Activated T-cell treated with anti-CD3 and anti-CD28 coated beads, Interleukin-2, amount 50 U/mL, for 4 hours (primary cell): ENCODE results near the gene NKX3-2. TPM values are rescaled to one million over a fixed set of nuclear protein-coding genes. Genes with fewer than 3 reads are reported as not detected.

Experiments
- ATAC-seq, 2 donors: fragments of 200-7000 bp; cut with Tn5 transposase; one replicate each; pipeline ENCODE4 v1.10.0; 2021
- DNase-seq: peaks from one replicate; pipeline ENCODE4 v3.0.0-alpha.2; 2020
- H3K27me3 Mint-ChIP-seq: one replicate; pipeline ENCODE4 v1.8.0; 2021; ENCODE audit warnings: low read depth, mixed read lengths
- H3K36me3 Mint-ChIP-seq: one replicate; pipeline ENCODE4 v1.8.0; 2022; ENCODE audit warnings: mixed read lengths; ENCODE audit not compliant: insufficient read depth
- H3K4me1 Mint-ChIP-seq: one replicate; pipeline ENCODE4 v1.8.0; 2021; ENCODE audit warnings: low read depth, mixed read lengths
- H3K4me3 Mint-ChIP-seq: one replicate; pipeline ENCODE4 v1.8.0; 2021; ENCODE audit warnings: mild to moderate bottlenecking, moderate library complexity, mixed read lengths
- H3K9me3 Mint-ChIP-seq: one replicate; pipeline ENCODE4 v1.8.0; 2021; ENCODE audit warnings: mixed read lengths
- total RNA-seq, 3 donors: library from RNA; stranded (reverse); gene quantifications; one replicate each; pipeline ENCODE4 v1.2.1, GENCODE V29; 2021

NKX3-2 gene
- total RNA-seq, 3 donors from 2014 or later = not detected

GRCh38 chr4:13540446-13541175, 3.7 kb downstream of the NKX3-2 start:
- Mint-ChIP-seq H3K27me3 (peaks cover 84% of the 10 kb centered on the region), H3K4me3 (no peak overlapping the region), H3K4me1 (peaks cover 32% of the 10 kb centered on the region), H3K9me3 (peaks cover 8% of the 10 kb centered on the region), H3K36me3 (no peaks in the 10 kb centered on the region)
- ATAC-seq (no peak), DNase-seq (no peak)

- ATAC-seq (no peak), DNase-seq (no peak)
- Mint-ChIP-seq H3K36me3 (no peaks in the 10 kb centered on the region), H3K9me3 (peaks cover 8% of the 10 kb centered on the region), H3K4me3 (no peak overlapping the region), H3K27me3 (peaks cover 85% of the 10 kb centered on the region), H3K4me1 (peaks cover 26% of the 10 kb centered on the region)
Measured at GRCh38 chr4:13539619-13540445, 4.5 kb downstream of the NKX3-2 start.

- no peak overlapping the region for H3K4me3 Mint-ChIP-seq
- H3K27me3 Mint-ChIP-seq = peaks cover 92% of the 10 kb centered on the region
- H3K4me1 Mint-ChIP-seq = peaks cover 28% of the 10 kb centered on the region
- H3K9me3 Mint-ChIP-seq = peaks cover 8% of the 10 kb centered on the region
- no peak for ATAC-seq
- no peak for DNase-seq
- no peaks in the 10 kb centered on the region for H3K36me3 Mint-ChIP-seq
Measured at GRCh38 chr4:13539047-13539618, 5.2 kb downstream of the NKX3-2 start.

- no peak for ATAC-seq
- Mint-ChIP-seq H3K36me3 (no peaks in the 10 kb centered on the region), H3K9me3 (peaks cover 8% of the 10 kb centered on the region), H3K4me1 (peaks cover 26% of the 10 kb centered on the region), H3K27me3 (peaks cover 96% of the 10 kb centered on the region), H3K4me3 (no peak overlapping the region)
- DNase-seq = no peak
Measured at GRCh38 chr4:13538427-13538973, 5.8 kb downstream of the NKX3-2 start.

DNA sequence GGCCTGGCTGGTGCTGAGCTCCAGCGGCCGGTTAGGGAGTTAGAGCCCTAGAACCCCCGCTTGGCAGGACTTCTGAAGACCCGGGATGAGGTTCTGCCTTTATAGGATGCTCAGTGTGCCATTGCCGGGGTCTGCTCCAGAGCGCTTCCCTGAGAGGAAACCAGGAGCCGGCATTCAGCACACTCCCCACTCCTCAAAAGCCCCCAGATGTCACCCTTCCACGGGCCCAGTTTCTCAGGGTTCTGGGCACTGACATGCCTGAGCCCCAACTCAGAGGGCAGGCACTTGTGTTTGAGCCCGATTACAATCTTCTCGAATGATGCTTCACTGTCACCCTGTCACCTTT, 6.5 kb downstream of the NKX3-2 start:
- no peak for ATAC-seq
- no peak for DNase-seq
- Mint-ChIP-seq H3K27me3 (peaks cover 95% of the 10 kb centered on the region), H3K4me1 (peaks cover 22% of the 10 kb centered on the region), H3K9me3 (peaks cover 8% of the 10 kb centered on the region), H3K4me3 (no peak overlapping the region), H3K36me3 (no peaks in the 10 kb centered on the region)

- Mint-ChIP-seq H3K4me3 (no peak overlapping the region), H3K27me3 (peaks cover 96% of the 10 kb centered on the region), H3K4me1 (peaks cover 21% of the 10 kb centered on the region), H3K9me3 (peaks cover 8% of the 10 kb centered on the region), H3K36me3 (no peaks in the 10 kb centered on the region)
- no peak for DNase-seq
- no peak for ATAC-seq
Measured at GRCh38 chr4:13537011-13537831, 7.1 kb downstream of the NKX3-2 start.

GRCh38 chr4:13536607-13537006, 7.7 kb downstream of the NKX3-2 start:
- H3K36me3 Mint-ChIP-seq = no peaks in the 10 kb centered on the region
- H3K4me3 Mint-ChIP-seq = no peak overlapping the region
- DNase-seq = no peak
- H3K4me1 Mint-ChIP-seq = peaks cover 18% of the 10 kb centered on the region
- H3K9me3 Mint-ChIP-seq = peaks cover 8% of the 10 kb centered on the region
- H3K27me3 Mint-ChIP-seq = peaks cover 96% of the 10 kb centered on the region
- ATAC-seq = no peak

DNA sequence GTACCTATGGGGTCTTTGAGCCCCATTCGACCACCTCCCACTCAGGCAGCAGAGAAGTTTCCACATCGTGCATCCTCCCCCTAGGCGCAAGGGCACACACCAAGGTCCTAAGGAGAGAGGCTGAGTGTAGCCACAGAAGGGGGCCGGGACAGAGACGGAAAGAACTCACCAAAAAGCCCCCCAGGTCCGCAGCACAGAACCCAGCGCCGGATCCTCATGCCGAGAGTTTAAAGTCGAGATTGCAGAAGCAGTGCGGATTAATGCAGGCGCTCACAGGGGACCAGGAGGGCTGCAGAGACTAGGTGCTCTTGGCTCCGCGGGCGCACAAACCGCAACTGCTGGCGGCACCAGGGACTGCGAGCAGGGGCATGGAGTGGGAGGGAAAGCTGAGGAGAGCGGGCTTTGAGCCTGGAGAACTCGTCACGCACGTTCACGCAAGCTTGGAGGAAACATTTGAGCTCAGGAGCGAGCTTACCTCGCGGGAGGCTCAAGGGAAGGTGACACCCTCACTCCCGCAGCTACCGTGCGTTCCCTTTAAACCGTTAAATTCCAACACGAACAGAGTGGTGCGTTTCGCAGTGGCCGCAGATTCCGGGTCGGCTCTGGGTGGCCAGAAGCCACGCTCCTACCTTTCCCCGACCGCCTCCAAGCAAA, 8.5 kb downstream of the NKX3-2 start:
- ATAC-seq (no peak), DNase-seq (no peak)
- peaks cover 97% of the 10 kb centered on the region for H3K27me3 Mint-ChIP-seq
- H3K4me3 Mint-ChIP-seq = no peak overlapping the region
- H3K4me1 Mint-ChIP-seq = peaks cover 13% of the 10 kb centered on the region
- H3K9me3 Mint-ChIP-seq = peaks cover 8% of the 10 kb centered on the region
- H3K36me3 Mint-ChIP-seq = no peaks in the 10 kb centered on the region

DNA sequence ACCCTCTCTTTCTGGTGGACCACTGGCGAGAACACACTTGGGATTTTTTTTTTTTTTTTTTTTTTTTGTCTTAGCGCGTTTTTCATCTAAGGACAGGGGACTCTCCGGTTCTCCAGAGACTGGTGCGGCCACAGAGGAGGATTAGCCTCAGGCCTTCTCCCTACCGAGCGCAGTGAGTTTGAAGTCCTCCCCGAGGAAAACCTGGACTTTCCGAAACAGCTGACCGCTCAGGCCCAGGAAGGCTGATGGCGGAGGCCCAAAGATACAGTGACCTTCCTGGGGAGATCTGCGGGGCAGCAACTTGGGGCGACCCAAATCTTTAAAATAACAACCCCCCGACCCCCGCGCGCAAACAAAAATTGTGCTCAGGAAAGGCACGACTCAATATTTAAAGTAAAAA, 9.2 kb downstream of the NKX3-2 start:
- H3K4me1 Mint-ChIP-seq = peaks cover 13% of the 10 kb centered on the region
- H3K4me3 Mint-ChIP-seq = no peak overlapping the region
- DNase-seq = no peak
- peaks cover 8% of the 10 kb centered on the region for H3K9me3 Mint-ChIP-seq
- H3K36me3 Mint-ChIP-seq = no peaks in the 10 kb centered on the region
- ATAC-seq = no peak
- peaks cover 97% of the 10 kb centered on the region for H3K27me3 Mint-ChIP-seq

DNA sequence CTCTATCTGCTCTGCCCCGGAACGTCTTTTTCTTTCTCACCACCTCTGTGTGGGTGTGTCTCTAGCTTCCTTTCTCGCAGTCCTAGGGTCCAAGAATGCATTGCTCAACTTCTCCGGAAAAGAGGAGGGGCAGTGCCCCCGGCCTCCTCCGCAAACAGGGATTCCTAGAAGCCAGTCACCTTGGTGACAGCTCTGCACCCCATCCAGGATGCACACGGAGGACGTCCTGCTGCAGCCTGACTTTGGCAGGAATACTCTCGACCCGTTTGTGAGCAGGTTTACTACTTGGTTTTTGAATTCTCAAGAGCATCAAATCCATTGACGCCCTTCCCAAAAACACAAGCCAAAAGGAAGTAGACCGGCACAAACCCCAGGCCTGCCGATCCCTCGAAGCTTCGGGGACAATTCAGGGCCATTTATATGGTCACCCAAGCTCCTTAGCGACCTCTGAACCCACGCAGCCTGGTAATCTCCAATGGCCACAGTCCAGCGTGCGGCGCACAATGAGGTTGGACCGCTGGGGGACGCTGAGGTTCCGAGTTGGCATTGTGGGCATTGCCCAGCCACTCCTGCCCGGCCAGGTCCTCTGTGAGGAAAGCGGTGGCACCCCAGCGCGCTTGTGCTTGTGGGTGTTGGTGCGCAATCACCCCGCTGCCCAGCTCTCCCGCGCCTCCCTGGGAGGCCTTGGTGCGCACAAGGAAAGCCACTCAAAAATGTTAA, 9.8 kb downstream of the NKX3-2 start:
- Mint-ChIP-seq H3K4me1 (peaks cover 13% of the 10 kb centered on the region), H3K27me3 (peaks cover 97% of the 10 kb centered on the region), H3K4me3 (no peak overlapping the region), H3K9me3 (peaks cover 8% of the 10 kb centered on the region), H3K36me3 (no peaks in the 10 kb centered on the region)
- ATAC-seq = no peak
- no peak for DNase-seq

DNA sequence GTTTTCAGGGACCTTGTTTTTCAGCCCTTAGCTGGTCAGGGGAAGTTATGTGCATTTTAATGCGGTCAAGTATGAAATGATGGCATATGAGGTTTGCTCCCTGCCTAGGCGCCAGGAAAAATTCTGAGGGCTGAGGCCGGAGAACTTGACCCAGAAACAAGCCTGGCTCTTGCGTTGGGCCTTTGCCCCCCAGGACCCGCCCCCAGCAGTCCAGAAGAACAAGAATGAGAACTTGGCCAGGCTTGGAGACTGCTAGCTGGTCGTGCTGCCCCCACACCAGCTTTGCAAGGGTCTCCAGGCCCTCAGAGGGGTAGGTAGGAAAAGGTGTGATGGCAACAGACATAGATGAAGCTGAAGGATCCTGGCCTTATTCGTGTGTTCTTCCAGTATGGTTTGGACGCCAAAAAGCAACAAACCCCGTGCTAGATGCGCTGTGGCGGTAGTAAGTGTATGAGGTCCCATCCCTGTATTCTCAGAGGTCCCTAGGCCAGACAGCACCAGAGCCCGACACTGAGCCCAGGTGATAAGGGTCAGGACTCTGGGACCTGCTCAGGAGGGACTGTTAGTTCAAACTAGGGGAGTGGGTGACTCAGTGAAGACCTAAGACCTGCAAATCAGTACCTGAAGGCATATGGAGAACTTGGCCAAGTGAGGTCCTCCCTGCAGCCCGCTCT, 10.5 kb downstream of the NKX3-2 start:
- Mint-ChIP-seq H3K27me3 (peaks cover 97% of the 10 kb centered on the region), H3K36me3 (no peaks in the 10 kb centered on the region), H3K4me1 (peaks cover 15% of the 10 kb centered on the region), H3K9me3 (peaks cover 8% of the 10 kb centered on the region), H3K4me3 (no peak overlapping the region)
- ATAC-seq (no peak), DNase-seq (no peak)

- H3K9me3 Mint-ChIP-seq = peaks cover 3% of the 10 kb centered on the region
- H3K4me1 Mint-ChIP-seq = peaks cover 21% of the 10 kb centered on the region
- peaks cover 93% of the 10 kb centered on the region for H3K27me3 Mint-ChIP-seq
- no peak overlapping the region for H3K4me3 Mint-ChIP-seq
- DNase-seq (no peak), ATAC-seq (no peak)
- no peaks in the 10 kb centered on the region for H3K36me3 Mint-ChIP-seq
Measured at GRCh38 chr4:13531625-13531998, 12.7 kb downstream of the NKX3-2 start.
